Activated CD8-positive, alpha-beta memory T cell treated with anti-CD3 and anti-CD28 coated beads for 24 hours (primary cell): ENCODE data around the gene RANBP10.
"Not testable (repeated sequence)": the region's sequence is repeated elsewhere in the genome, so short reads cannot be mapped to it uniquely, and the experiment has no call there.

Source experiments
- DNase-seq: peaks from one replicate; pipeline ENCODE4 v3.0.0-alpha.2; 2020

RANBP10 gene

DNA sequence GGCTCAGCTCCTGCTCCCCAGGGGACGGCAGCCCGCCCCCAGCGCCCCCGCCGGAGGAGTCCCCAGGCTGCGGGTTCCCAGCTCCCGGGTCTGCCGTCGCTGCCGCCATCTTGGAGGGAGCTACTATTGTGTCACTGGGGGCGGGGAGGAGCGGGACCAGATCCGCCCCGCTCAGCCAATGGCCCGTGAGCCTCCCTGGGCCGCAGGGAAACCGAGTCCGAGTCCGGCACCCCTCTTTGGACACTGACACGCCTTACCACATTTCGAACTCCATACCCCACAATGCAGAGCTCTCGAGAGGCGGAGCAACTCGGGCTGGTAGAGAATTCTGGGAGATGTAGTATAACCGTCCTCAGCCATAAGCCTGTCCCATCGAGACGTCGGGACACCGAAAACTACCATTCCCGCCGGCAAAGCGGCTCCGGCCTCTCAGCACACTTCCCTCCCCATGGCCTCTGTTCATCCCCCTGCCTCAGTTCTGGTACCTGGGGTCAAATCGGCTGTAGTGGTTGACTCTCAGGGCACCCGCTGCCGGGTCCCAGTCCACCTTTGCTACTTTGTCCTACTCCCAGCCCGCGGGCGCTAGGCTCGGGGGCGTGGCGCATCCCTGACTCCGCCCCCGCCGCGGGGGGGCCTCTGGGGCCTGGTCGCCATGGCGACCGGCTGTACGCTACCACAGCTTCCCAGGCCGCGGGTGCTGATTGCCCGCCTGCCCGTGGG lies at the start of gene RANBP10, which contains the start of gene TSNAXIP1:
RANBP10 (minus strand) TSS at position 133 of the 720 bp plus-strand sequence; CDS start at position 109, 24 bp downstream.
TSNAXIP1 (plus strand) TSS at position 462 of the 720 bp plus-strand sequence. CDS start 261 bp downstream, outside the sequence.
- peak; percentile 96 for DNase-seq

DNA sequence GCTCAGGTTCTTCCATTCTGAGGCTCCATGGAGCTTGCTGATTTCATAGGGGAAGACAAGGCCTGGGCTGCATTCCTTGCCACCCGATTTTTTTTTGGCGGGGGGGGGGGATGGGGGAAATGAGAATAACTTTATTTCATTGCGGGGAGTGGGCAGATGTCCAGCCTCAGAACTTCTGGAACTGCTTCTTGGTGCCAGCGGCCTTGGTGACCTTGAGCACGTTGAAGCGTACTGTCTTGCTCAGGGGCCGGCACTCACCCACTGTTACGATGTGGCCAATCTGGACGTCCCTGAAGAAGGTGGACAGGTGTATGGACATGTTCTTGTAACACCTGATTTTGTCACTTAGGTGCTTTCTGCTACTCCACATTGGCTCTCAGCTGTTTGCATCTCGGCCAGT lies 49.4 kb upstream of the RANBP10 start:
- DNase-seq: no peak

- DNase-seq: no peak
Measured at GRCh38 chr16:67853670-67854069, 47.3 kb upstream of the RANBP10 start.

GRCh38 chr16:67848118-67848517 lies 41.8 kb upstream of the RANBP10 start:
- no peak for DNase-seq

- no peak for DNase-seq
Measured at GRCh38 chr16:67847064-67847861, 40.9 kb upstream of the RANBP10 start, which contains the start of gene CENPT. CENPT (minus strand) TSS chr16:67847693; CDS start chr16:67833859, 13,834 bp downstream.

GRCh38 chr16:67846320-67847063 lies 40.1 kb upstream of the RANBP10 start, which contains the start of gene NUTF2:
NUTF2 (plus strand) TSS chr16:67846933; CDS start chr16:67865131, 18,198 bp downstream.
- DNase-seq: peak; percentile 98

DNA sequence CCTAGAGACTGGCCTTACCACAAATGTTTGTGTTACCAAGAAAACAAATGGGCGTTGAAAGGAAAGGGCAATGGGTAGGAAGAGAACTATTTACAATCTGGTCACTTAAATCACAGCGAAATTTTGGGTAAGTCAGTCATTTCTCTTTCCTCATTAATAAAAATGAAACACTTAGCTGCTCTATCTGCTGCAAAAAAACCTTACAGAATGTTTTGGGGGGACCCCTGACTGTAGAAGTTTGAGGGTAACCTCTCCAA lies 39.6 kb upstream of the RANBP10 start:
- DNase-seq: no peak

- no peak for DNase-seq
Measured at GRCh38 chr16:67845291-67846062, 39.1 kb upstream of the RANBP10 start.

- no peak for DNase-seq
Measured at GRCh38 chr16:67844497-67844896, 38.1 kb upstream of the RANBP10 start.

DNA sequence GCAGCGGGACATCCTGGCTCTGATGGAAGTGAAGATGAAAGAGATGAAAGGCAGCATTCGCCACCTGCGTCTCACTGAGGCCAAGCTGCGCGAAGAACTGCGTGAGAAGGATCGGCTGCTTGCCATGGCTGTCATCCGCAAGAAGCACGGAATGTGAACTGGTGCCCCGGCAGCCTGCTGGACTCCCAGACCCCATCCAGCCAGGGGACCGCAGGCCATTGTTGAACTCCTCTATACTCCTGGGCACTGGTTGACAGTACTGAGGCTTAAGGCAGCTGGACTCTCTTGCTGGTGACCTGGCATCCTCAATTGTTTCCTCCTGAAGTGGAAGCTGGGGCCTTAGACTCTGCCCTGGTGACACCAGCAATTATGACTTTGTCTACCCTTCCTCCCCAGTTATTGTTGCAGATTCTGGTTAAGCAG lies 37.0 kb upstream of the RANBP10 start:
- no peak for DNase-seq

DNA sequence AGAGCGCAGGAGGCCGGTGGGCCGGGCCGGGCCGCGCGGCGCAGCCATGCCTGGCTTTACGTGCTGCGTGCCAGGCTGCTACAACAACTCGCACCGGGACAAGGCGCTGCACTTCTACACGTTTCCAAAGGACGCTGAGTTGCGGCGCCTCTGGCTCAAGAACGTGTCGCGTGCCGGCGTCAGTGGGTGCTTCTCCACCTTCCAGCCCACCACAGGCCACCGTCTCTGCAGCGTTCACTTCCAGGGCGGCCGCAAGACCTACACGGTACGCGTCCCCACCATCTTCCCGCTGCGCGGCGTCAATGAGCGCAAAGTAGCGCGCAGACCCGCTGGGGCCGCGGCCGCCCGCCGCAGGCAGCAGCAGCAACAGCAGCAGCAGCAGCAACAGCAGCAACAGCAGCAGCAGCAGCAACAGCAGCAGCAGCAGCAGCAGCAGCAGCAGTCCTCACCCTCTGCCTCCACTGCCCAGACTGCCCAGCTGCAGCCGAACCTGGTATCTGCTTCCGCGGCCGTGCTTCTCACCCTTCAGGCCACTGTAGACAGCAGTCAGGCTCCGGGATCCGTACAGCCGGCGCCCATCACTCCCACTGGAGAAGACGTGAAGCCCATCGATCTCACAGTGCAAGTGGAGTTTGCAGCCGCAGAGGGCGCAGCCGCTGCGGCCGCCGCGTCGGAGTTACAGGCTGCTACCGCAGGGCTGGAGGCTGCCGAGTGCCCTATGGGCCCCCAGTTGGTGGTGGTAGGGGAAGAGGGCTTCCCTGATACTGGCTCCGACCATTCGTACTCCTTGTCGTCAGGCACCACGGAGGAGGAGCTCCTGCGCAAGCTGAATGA lies 36.4 kb upstream of the RANBP10 start:
- peak; percentile 84 for DNase-seq

DNA sequence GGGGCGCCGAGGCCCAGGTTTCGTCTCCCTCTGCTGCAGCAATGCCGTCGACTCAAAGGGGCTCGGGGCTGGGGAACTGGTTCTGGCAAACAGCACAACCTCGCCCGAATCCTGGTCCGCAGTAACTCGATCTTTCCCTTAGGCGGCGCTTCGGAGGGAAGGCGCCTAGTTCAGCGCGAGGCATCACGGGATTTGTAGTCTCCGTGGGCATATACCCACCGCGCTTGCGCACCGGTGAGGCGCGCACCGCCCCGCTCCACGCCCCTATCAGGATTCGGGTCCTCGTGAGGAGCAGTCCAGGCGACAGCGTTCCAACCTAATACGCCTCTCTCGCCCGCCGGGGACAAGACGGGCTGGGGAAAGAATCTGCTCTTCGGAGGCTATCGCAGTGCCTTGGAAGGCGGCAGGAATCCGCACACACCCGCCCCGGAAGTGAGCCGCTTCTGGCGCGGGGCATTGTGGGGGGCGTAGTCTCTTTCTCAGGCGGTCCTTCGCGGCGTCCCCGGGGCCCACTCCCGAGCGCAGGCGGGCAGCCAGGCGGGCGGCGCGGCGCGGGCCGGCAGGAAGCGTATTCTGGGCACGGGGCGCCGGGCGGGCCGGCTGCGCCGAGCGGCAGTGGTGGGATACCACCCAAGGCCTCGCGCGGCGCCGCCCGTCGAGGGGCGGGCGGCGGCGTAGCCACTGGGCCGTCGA lies 35.6 kb upstream of the RANBP10 start, which contains the start of gene THAP11:
THAP11 (plus strand) TSS at position 505 of the 693 bp plus-strand sequence. CDS start 235 bp downstream, outside the sequence.
- DNase-seq: peak; percentile 97

- DNase-seq: no peak
Measured at GRCh38 chr16:67841198-67841815, 34.9 kb upstream of the RANBP10 start.

- no peak for DNase-seq
Measured at GRCh38 chr16:67837811-67838210, 31.5 kb upstream of the RANBP10 start.

- DNase-seq: not testable (repeated sequence)
Measured at GRCh38 chr16:67837190-67837589, 30.8 kb upstream of the RANBP10 start.

- no peak for DNase-seq
Measured at GRCh38 chr16:67834242-67834614, 27.9 kb upstream of the RANBP10 start.

- peak; percentile 97 for DNase-seq
Measured at GRCh38 chr16:67833415-67834241, 27.3 kb upstream of the RANBP10 start.

- no peak for DNase-seq
Measured at GRCh38 chr16:67833030-67833414, 26.7 kb upstream of the RANBP10 start.

DNA sequence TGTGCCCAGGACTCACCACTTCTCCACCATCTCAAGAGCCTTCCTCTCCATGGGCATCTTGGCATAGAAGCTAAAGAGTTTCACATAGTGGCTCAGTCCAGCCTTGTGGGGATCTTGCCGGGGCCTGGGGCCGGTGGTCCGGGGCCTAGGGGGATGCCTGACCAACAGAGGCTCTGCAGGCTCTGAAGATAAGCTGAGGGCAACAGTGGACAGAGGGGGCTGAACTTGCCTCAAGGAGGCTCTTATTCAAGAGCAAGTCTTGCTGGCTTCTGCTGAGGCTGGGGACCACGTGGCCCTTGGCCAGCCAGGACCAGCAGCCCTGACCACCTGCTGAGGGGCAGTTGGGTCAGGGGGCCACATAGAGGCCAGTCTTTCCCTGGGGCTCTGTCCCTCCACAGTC lies 22.3 kb upstream of the RANBP10 start:
- no peak for DNase-seq
